Activated T-helper 9 cell treated with anti-CD3 and anti-CD28 coated beads, Interleukin-2, amount 50 U/mL, for 16 hours (primary cell): ENCODE measurements around the gene OR2A25.
"Not testable (repeated sequence)": the region's sequence is repeated elsewhere in the genome, so short reads cannot be mapped to it uniquely, and the experiment has no call there.

Experiments
- DNase-seq: peaks from one replicate; pipeline ENCODE4 v3.0.0-alpha.2; 2020; ENCODE audit warnings: low read depth

Gene OR2A25, protein sequence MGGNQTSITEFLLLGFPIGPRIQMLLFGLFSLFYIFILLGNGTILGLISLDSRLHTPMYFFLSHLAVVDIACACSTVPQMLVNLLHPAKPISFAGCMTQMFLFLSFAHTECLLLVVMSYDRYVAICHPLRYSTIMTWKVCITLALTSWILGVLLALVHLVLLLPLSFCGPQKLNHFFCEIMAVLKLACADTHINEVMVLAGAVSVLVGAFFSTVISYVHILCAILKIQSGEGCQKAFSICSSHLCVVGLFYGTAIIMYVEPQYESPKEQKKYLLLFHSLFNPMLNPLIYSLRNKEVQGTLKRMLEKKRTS

DNA sequence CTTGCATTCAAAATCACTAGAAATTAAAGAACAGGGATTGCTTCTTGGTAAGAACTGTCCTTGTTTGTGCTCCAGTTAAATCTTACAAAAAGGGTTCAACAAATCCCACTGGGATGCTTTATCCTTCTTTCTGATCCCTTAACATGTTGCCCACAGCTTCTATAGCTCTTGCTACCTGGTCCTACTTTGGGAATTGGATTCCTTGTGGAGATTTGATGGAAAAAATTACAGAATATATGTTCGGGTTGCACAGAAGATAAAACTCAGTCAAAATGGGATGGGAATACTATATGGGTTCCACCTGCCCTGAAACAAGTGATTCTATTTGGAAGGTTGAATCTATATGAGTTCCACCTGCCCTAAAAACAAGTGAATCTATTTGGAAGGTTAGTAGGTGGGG, at the start of gene OR2A25:
TSS of gene OR2A25 (plus strand) at position 301 of the 400 bp plus-strand sequence. CDS start 4,409 bp downstream, outside the sequence.
- no peak for DNase-seq

DNA sequence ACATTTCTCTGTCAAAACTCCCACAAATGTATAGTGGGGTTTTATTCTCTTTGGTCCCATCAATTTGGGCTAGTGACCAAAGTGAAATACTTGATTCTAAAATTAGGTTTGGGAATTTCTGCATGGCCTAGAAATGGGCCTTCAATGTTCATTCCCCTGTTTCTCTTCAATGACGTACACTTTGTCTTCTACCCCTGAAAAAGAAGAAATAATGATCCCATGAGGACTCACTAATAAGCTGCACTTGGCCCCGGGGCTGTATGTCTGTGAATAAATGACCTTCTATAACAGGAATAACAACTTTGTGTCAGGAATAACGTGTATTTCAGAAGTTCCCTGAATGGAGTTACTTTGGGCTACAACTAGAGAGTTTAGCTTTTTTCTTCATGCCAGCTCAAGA, 49.3 kb upstream of the OR2A25 start:
- no peak for DNase-seq

DNA sequence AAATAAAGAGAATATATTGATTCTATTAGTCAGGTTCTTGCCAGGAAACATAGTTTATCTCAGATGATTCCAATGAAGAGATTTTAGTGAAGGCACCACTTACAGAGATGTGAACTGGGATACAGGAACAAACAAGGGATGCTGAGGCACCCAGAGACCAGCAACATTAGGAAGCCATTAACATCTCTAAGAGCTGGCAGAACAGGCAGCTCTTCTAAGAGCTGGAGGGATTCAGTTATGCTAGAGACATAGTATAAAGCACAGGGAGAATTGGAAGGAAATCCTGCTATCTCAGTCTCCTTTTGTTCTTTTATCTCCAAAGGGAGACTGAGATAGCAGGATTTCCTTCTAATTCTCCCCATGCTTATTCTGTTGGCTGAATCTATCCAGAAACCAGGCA, 47.4 kb upstream of the OR2A25 start:
- DNase-seq = no peak

DNA sequence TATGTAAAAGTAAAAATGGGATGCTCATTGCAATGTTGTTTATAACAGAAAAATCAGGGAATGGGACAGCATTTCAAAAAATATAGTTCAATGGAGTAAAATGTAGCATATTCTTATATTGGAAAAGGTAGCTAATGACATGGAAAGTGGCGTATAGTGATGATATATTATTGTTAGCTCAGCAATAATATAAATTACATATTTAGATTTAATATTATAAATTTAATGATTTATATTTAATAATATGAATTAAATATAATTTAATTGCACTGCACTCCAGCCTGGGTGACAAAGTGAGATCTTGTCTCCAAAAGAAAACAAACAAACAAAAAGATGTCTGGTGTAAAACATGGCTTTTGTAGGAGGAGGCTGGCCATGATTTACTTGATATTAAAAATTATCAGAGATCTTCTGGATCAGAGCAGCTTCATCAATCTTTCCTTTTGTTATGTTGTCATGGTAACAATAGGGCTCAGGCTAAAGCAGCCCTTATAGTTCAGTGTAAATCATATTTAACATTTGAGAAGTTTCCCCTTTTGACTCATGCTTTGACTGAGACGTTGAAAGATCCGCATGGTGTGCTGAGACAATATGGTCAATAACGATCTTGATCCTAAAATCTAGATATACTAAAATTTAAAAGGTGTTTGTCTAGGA, 46.3 kb upstream of the OR2A25 start:
- DNase-seq = no peak

DNA sequence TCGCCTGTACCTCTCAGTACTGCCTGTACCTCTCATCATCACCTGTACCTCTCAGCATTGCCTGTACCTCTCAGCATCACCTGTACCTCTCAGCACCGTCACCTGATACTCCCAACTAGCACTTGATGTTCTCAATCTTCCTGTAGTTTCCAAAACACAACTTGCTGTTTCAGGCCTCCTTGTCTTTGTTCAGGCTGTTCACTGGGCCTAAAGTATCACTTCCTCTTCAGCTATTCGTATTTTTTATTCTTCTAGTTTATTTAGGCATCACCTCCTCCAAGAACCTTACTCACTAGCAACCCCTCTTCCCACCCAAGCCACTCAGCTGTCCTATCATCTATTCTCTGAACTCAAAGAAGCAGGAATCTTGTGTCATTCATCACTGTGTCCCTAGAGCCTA, 45.4 kb upstream of the OR2A25 start:
- no peak for DNase-seq

DNA sequence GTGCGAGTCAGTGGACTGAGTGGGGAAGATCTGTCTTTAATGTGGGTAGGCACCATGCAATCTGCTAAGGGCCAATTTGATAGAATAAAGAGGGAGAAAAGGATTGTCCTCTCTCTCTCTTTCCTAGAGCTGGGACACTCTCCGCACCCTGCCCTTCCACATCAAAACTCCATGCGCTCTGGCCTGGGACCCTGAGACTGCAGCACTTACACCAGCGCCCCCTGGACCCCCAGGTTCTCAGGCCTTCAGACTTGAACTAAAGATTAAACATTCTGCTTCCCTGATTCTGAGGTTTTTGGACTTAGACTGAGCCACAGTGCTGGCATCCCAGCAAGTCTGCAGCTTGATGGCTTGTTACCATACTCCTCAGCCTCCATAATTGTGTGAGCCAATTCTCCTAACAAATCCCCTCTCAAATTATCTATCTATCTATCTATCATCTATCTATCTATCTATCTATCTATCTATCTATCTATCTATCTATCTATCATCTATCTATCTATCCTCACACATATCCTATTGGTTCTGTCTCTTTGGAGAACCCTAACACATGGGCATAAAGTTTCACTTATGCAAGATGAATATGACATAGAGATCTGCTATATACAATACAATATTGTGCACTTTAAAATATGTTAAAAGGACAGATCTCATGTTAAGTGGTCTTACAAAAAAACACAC, 43.3 kb upstream of the OR2A25 start:
- DNase-seq = no peak

DNA sequence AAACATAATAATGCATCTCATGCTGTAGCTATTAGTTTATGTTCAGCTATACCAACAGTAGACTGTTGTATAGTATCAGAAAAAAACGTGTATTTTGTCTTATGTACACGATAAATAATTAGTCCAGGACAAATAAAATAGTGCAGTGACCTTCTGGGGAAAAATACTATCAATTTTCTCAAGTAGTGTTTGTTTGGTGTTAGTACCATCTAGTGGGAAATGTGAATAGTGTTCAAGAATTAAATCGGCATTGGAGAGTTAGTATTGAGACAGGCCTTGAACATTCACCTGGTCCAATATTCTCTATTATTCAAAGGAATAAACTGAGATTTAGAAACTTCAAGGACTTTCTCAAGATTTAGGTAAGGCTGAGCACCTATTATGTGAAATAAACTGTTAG, 42.5 kb upstream of the OR2A25 start:
- DNase-seq = no peak

DNA sequence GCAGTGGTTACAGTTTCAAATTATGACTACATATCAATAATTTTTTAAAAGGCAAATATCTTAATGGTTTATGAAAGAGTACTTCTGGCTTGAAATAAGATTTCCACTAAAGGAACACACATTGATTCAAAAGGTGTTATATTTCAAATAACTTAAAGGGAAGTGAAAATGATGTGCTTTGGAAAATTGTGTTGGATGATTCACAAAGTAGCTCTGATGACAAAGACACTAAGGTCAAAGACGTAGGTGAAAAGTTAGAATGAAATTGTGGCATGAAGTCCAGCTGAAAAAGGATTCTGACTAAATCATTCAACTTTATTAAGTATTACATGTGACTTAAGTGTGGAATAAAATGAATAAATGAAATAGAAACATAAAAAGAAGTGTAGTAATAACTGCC, 41.6 kb upstream of the OR2A25 start:
- DNase-seq = no peak

DNA sequence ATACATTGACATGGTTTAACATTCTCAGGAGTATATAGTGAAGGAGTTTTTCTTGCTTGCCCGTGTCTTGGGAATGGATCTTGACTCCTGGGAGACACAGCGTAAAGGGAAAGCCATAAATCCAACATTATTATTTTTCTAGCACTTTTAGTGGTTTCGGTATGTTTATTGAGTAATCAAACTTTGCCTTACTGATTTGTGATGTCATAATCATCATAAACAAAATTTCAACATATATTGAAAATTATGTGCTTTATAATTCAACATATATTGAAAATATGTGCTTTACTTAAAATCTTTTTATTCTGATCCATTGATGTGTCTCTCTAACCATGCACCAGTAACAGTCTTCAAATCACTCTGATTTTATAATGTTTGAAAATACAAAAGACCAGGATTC, 41.1 kb upstream of the OR2A25 start:
- DNase-seq = no peak

DNA sequence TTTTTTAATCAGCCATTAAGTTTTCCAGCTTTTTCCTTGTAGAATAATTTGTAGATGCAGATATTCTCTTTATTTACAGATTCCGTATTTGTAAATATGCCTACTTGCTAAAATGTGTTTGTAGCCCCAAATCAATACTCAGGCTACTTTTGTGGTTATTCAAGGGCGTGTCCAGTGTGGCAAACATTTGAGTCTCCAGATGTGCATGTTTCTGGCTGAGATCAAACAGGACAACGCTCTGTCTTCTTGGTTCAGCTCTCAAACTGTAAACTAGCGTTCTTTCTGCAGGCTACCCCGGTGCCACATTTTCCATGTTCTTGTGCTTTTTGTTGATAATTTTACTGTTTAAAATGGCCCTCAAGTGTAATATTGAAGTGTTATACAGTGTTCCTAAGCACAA, 37.1 kb upstream of the OR2A25 start:
- no peak for DNase-seq

DNA sequence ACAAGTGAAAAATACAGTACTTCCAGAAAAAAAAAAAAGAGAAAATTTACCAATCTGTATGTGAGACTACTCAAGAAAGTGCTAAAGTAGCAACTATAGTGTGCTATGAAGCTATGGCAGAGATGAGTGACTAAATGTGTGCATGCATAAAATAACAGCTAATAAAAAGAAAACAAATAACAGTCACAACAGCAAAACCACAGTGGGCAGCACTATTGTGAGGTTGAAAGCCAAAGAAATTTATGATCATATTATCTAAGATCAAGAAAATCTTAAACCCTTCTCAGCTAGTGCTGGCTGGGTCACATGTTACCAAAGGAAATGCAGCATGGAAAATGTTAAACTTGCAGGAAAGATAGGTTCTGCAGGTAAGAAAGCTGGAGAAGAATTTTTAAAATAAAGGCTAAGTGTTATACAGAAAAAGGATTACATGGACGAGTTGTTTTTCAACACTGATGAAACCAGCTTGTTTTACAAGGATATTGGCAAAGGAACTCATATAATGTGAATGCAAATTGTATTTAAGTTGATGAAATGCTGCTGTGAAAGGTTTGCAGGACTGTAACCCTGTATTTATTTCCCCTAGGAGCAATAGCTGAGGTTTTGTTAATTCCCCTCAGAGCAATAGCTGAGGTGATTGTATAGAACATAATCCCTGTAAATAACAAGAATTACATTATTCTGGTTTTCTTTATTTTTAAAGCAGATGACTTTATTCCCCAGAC, 36.5 kb upstream of the OR2A25 start:
- no peak for DNase-seq

DNA sequence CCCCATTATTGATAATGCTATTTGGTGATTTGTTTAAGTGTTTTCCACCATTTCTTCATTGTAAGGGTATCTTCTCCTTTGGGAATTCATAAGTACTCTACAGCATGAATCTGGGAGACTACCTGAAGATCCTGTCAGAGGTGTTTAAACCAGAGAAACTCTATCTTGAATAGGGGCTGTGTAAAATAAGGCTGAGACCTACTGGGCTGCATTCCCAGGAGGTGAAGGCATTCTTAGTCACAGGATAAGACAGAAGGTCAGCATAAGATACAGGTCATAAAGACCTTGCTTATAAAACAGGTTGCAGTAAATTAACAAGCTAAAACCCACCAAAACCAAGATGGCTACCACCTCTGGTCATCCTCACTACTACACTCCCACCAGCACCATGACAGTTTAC, 34.2 kb upstream of the OR2A25 start:
- DNase-seq = no peak

DNA sequence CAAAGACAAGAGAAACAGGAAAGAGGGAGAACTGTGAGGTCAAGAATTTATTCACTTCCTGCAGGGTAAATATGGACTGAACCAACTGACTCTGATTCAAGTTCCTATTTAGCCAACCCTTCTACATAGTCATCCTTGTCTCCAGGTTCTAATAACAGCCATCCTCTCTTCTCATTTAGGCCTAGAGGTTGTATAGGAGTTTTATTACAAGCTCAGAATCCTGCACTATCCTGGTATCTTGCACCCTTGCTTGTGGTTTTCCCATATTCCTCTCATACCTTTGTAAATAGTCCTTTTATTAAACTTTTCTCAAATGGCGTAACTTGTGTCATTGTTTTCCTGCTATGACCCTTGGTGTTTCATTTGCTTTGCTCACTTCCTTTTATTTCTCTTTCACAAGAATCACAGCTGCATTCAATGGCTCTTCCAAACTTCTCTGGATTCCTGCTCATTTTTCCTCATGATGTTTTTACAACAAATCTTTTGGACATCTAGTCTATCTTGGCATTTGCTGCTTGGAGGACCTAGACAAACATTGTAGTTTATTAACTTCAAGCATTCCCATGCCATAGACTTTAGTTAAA, 33.2 kb upstream of the OR2A25 start:
- DNase-seq = no peak

DNA sequence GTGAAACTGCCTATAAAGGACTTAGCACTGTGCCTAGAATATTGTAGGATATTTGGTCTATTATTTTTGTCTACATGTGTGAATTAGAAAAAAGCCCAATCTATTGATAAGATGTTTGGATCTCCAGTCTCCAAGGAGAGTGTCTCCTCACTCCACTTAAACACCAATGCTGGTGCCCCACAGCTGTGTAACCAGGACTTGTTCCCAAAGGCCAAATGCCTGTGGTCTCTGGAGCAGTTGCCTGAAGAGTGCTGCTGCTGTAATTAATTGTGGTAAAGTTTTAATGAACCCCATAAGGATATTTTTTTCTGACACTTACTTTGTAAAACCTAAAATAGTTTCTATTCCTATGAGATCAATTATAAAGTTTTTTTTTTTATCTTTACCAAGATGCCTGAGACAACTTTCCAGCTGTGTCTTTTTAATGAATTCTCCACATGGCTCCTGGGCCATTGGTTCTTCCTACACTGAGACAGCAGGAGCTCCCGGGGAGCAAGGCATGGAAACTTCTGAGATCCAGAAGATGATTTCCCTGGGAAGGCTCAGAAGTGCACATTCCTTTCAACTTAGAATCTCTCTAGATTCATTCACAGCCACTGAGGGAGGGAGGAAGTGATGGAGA, 32.1 kb upstream of the OR2A25 start:
- DNase-seq = no peak

DNA sequence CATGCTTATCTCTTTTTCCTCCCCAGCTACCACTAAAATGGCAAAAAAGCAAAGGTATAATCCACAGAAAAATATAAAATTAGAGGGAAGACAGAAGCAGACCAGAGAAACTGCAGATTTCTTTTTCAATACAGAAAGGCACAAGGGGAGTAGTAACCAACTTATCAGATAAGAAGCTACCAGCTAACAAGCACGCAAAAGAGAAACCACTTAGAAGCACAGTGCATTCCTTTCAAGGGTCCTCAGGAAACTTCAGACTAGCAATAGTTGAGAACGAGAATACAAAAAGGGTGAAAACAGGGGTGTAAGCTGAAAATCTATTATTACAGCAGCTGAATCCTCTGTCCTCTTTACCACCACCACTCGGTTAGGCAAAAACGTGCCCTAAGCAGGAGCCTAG, 30.7 kb upstream of the OR2A25 start:
- DNase-seq = no peak

DNA sequence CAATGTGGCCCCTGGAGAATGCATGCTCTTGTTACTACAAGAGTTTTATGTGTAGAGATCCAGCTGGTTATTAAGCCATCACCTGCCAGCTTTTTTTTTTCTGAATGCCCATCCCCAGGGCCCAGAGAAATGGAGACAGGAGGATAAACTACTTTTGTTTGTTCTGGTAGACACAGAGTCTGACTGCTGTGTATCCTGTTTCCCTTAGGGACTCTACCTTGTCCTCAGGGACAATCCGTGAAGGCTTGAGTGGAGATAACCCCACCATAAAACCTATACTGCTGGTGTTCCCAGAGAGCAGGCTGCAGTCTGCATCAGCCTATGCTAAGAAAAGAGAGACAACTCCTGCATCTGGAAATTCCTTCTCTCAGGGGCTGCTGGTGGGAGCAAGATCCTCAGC, 21.0 kb upstream of the OR2A25 start, which contains the start of gene OR2A5:
TSS of gene OR2A5 (plus strand) at position 301 of the 400 bp plus-strand sequence. CDS start 1,454 bp downstream, outside the sequence.
- DNase-seq = no peak

DNA sequence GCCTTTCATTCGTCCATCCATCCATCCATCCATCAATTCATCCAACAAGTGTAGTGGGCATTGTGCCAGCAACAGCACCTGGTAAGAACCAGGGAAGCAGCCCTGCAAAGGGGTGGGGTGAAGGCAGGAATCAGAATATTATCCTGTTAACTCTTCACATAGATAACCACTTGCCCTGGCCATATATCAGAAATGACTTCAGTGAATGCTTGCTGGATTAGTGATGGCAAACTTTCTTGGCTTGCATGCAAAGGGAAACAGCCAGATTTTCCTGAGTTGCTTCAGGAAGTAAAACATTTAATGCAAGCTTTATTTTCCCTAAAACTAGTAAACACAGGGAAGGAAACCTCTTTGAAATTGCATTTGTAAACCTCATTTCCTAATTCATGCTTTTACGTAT, 20.1 kb upstream of the OR2A25 start:
- no peak for DNase-seq

DNA sequence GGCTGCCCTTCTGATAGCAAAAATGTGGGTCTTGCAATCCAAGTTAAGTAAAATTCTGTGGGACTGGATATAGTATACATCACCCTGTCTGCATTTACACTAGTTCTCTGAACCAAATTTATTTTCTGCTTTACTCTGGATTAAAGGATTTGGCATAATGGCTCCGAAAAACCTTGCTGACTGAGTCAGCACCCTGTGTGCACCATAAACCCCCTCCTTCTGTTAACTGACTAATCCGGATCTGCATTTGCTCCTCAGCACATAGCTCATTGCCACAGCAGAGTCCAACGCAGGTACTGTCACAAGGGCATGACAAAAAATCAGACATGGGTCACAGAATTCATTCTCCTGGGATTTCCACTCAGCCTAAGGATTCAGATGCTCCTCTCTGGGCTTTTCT, 19.5 kb upstream of the OR2A25 start:
- DNase-seq = no peak

DNA sequence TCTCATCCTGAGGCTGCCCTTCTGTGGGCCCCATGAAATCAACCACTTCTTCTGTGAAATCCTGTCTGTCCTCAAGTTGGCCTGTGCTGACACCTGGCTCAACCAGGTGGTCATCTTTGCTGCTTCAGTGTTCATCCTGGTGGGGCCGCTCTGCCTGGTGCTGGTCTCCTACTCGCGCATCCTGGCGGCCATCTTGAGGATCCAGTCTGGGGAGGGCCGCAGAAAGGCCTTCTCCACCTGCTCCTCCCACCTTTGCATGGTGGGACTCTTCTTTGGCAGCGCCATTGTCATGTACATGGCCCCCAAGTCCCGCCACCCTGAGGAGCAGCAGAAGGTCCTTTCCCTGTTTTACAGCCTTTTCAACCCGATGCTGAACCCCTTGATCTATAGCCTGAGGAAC, 18.7 kb upstream of the OR2A25 start:
- DNase-seq = not testable (repeated sequence)

DNA sequence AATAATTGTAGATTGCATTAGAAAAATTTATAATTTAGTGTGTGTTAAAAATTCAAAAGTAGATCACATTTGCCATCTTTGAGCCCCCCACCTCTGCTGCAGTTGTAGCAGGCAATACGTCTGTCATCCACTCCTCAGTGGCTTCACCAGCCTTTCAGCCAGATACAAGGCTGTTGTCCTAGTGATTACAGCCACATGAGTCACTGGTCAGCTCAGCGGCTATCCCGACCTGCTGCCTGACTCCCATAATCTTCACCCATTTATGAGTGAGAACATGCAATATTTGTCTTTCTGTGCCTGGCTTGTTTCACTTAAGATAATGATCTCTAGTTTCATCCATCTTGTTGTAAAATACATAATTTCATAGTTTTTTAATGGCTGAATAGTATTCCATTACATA, 11.7 kb upstream of the OR2A25 start:
- DNase-seq = no peak

DNA sequence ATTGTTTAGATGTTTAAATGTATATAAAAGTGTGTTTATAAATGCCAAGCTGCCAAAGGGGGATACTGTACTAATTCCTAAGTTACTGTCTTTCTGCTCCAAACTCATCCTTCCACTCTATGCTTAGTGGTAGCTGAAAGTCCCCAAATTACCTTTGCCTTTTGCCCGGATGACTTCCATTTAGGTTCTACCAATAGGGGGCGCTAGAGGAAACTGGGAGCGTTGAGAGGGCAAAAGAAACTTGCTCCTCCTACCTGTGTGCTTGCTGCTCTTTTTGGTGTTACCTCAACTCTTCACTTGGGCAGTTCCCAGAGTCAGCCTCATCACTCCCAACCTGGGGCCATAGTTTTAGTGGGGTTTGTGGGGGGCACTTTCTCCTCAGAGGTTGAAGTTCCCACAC, 5.9 kb upstream of the OR2A25 start:
- DNase-seq = no peak

DNA sequence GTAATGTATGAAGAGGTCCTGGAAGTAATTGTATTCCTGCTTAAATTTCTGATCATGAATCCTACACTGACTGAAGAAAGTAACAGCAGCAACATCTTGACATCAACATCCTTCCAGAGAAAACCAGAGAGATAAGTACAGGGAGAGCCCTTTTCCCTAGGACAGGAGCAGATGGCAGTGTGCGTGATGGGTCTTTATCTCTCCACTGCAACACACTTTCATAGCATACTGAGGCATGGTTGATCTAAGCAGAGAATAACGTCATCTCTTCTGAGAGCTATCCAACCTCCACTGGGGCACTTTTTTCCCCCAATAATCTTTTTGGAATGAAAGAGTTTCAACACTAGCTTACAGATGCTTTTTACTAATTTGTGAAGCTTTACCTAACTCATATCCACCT, 342 bp downstream of the OR2A25 start:
- DNase-seq = no peak
